NCI-H1694 (cell line): ENCODE data around the gene SLC30A2.

Experiments used
- DNase-seq: peaks from one replicate; lab custom pipeline; 2025; lab: John Stamatoyannopoulos, UW

The SLC30A2 gene

GRCh38 chr1:26069941-26070295 is 24.0 kb upstream of the SLC30A2 start:
- no peak for DNase-seq

- no peak for DNase-seq
Observed at GRCh38 chr1:26067432-26067911, 21.6 kb upstream of the SLC30A2 start, which contains the start of gene TRIM63. TRIM63 (minus strand) TSS chr1:26067630; CDS start chr1:26067494, 136 bp downstream.

- DNase-seq = no peak
Observed at GRCh38 chr1:26066857-26067256, 20.9 kb upstream of the SLC30A2 start.

- no peak for DNase-seq
Observed at GRCh38 chr1:26066160-26066559, 20.2 kb upstream of the SLC30A2 start.

- DNase-seq = no peak
Observed at GRCh38 chr1:26064553-26064952, 18.6 kb upstream of the SLC30A2 start.

GRCh38 chr1:26060832-26061574 is 15.1 kb upstream of the SLC30A2 start:
- DNase-seq = no peak

GRCh38 chr1:26059906-26060305 is 14.0 kb upstream of the SLC30A2 start:
- no peak for DNase-seq

- no peak for DNase-seq
Observed at GRCh38 chr1:26058052-26058595, 12.2 kb upstream of the SLC30A2 start.

- no peak for DNase-seq
Observed at GRCh38 chr1:26057189-26057588, 11.3 kb upstream of the SLC30A2 start.

GRCh38 chr1:26055041-26055440 is 9.1 kb upstream of the SLC30A2 start:
- DNase-seq = no peak

GRCh38 chr1:26053718-26054560 is 8.0 kb upstream of the SLC30A2 start:
- DNase-seq = no peak

- no peak for DNase-seq
Observed at GRCh38 chr1:26050248-26050640, 4.3 kb upstream of the SLC30A2 start.

GRCh38 chr1:26049531-26050247 is 3.8 kb upstream of the SLC30A2 start:
- DNase-seq = no peak

- DNase-seq = no peak
Observed at GRCh38 chr1:26047278-26047874, 1.5 kb upstream of the SLC30A2 start.

GRCh38 chr1:26046246-26047095 is 553 bp upstream of the SLC30A2 start:
- no peak for DNase-seq

GRCh38 chr1:26044971-26045721 is 772 bp downstream of the SLC30A2 start:
- DNase-seq = no peak

GRCh38 chr1:26044414-26044813 is 1.5 kb downstream of the SLC30A2 start:
- DNase-seq = no peak

GRCh38 chr1:26043765-26044164 is 2.2 kb downstream of the SLC30A2 start:
- no peak for DNase-seq

- no peak for DNase-seq
Observed at GRCh38 chr1:26041978-26042377, 3.9 kb downstream of the SLC30A2 start.

- DNase-seq = no peak
Observed at GRCh38 chr1:26041401-26041800, 4.5 kb downstream of the SLC30A2 start.
